ENCODE data around the gene P2RX6.
"Not testable (repeated sequence)": the region's sequence is repeated elsewhere in the genome, so short reads cannot be mapped to it uniquely, and the experiment has no call there.

Gene P2RX6

GRCh38 chr22:21014726-21015465 lies at the start of gene P2RX6:
P2RX6 (plus strand) TSS chr22:21015165; CDS start chr22:21015175, 10 bp downstream.
- no peak for DNase-seq

DNA sequence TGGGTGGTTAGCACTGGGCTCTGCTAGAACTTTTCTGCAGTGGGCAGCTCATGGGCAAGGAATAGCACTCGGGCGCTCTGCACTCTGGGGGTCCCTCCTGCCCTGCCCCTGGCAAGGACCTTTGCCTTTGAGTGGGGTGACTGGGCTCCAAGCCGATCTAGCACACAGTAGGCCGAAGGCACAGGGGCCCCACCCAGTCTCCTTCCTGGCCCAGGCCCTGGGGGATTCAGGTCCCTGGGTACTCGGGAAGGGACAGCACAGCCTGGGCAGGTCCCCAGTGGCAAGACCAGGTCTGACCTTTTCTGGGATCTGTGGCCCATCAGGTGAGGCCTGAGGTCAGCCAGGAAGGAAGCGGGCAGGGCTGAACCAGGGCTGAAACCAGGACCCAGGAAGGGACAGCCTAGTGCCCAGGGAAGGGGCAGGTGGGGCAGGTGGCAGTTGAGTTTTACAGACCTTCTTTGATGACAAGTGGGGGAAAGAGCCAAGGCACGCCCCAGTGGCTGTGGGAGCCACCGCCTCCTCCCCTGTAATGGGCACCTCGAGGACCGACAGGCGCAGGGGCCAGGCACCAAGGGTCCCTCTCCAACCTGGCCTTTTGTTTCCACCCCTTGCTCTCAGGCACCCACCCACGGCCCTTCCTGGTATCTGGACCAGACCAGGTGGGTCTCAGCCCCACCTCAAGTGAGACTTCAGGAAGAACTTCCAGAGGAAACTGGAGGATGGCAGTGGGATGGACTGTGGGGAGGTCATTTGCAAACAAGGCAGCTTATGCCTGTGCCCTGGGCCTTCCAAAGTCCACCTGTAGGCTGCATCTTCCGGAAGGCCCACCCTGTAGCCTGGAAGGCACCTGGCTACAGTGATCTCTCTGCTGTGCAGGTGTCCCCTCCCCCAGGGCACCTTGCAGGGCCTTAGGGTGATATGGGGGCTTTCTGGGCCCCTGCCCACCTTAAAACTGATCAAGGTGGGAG lies 48.8 kb upstream of the P2RX6 start:
- no peak for DNase-seq

- no peak for DNase-seq
Measured at GRCh38 chr22:20966883-20967696, 47.9 kb upstream of the P2RX6 start, which contains the start of gene AIFM3. AIFM3 (plus strand) TSS chr22:20967255; CDS start chr22:20967945, 690 bp downstream.

- no peak for DNase-seq
Measured at GRCh38 chr22:20967697-20968211, 47.2 kb upstream of the P2RX6 start.

DNA sequence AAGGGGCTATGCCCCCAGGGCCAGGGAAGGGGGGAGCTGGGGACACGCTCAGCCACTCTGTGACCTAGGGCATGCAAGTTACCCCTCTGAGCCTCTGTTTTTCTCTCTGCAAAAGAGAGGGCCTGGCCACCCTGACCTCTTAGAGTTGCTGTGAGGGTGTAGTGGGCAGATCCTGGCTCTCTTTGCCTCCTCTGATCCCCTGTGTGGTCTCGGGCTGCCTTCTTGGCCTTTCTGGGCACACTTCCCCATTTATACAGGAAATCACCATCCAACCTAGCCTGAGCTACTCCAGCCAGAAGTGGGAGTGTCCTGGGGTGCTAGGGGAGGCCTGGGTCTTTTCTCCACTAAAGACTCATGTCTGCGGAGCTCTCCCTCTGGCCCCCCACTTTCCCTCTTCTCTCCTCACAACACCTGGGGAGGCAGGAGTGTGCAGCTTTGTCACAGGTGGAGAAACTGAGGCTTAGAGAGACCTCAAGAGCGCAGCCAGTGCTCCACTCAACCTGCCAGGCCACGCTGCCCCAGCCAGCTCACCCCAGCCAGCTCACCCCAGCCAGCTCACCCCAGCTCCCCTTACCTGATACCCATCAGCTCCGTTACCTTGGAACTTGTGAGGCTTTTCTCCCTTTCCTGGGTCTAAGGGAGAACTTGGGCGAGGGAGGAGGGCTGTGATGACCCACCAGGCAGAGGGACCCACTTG lies 46.5 kb upstream of the P2RX6 start:
- no peak for DNase-seq

DNA sequence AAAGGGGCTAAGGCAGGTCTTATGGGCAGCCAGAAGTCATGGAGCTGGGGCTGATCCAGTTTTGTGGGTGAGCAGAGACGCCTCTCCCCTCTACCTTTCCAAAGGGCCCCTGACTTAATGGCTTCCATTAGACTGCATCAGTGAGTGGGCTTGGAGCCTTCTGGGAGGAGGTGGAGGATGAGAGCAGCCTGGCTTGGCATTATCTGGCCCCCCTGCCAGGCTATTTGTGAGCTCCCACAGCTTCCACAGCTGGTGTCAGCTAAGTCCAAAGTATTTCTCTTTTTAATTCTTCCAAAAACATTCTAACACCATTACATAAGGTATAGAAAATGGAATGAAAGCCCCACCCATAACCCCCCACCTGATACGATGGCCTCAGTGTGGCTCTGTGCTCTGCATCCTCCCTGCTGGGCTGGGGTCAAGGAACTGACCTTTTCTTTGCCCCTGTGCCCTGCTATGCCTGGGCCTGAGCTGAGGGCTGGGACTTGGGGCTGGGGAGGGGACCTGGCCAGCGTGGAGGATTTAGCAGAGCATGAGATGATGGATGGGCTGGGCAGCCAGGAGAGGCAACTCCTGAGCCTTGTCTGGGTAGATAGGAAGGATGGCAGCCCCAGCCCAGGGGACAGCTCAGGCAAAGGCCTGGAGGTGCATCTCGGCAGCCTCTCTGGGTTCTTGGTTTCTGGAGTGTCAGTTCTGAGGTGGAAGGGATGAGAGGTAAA lies 43.9 kb upstream of the P2RX6 start:
- no peak for DNase-seq

DNA sequence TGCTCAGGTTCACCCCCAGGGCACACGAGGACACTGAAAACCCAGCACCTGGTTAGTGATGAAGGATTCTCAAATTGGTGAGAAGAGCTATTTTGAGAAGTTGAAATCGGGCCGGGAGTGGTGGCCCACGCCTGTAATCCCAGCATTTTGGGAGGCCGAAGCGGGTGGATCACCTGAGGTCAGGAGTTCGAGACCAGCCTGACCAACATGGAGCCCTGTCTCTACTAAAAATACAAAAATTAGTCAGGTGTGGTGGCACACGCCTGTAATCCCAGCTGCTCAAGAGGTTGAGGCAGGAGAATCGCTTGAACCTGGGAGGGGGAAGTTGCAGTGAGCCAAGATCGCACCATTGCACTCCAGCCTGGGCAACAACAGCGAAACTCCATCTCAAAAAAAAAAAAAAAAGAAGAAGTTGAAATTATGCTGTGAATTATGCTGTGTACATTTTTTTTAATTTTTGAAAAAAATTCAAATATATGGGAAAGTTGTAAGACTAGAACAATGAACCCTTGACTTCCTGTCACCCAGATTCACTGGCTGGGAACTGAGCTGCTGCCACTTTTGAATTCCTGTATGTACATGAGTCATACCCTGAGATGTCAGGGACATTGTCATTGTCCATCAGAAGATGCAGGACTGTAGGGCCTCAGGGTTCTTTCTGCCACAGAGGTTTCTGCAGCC lies 42.8 kb upstream of the P2RX6 start:
- DNase-seq = not testable (repeated sequence)

DNA sequence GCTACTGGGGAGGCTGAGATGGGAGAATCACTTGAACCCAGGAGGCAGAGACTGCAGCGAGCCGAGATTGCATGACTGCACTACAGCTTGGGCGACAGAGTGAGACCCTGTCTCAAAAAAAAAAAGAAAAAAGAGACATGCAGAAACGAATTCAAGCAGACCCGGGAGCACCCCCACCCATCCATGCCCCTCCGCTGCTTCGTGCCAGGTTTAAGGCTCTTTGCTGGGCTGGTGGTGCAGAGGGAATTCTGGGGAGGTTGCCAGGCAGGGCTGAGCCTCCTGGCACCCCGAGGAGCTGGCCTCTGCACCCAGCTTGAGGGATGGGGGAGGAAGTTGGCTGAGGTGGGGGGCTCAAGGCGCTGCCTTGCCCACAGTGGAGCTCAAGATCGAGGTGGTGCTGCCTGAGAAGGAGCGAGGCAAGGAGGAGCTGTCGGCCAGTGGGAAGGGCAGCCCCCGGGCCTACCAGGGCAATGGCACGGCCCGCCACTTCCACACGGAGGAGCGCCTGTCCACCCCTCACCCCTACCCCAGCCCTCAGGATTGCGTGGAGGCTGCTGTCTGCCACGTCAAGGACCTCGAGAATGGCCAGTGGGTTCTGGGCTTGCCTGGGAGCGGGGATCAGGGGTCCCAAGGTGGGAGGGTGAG lies 41.9 kb upstream of the P2RX6 start:
- DNase-seq = no peak

GRCh38 chr22:20973634-20974286 lies 41.2 kb upstream of the P2RX6 start:
- no peak for DNase-seq

DNA sequence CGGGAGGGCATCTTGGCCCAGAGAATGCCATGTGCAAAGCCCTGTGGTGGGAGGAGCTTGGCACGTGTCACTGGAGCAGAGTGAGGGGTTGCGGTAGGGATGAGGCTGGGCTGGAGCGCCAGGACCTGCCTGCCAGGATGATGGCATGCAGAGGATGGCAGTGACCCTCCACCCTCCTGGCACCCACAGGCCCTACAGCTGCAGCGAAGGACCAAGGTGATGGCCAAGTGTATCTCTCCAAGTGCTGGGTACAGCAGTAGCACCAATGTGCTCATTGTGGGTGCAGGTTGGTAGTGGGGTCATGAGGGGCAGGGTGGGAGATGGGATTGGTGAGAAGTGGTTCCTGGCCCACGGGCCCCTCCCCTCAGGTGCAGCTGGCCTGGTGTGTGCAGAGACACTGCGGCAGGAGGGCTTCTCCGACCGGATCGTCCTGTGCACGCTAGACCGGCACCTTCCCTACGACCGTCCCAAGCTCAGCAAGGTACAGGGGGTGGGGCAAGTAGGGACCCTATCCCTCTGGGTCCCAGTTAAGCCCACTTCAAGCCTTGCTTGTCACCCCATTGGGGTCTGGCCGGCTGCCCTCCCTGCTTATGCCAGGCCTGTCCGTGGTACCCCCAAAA lies 40.5 kb upstream of the P2RX6 start:
- DNase-seq = no peak

DNA sequence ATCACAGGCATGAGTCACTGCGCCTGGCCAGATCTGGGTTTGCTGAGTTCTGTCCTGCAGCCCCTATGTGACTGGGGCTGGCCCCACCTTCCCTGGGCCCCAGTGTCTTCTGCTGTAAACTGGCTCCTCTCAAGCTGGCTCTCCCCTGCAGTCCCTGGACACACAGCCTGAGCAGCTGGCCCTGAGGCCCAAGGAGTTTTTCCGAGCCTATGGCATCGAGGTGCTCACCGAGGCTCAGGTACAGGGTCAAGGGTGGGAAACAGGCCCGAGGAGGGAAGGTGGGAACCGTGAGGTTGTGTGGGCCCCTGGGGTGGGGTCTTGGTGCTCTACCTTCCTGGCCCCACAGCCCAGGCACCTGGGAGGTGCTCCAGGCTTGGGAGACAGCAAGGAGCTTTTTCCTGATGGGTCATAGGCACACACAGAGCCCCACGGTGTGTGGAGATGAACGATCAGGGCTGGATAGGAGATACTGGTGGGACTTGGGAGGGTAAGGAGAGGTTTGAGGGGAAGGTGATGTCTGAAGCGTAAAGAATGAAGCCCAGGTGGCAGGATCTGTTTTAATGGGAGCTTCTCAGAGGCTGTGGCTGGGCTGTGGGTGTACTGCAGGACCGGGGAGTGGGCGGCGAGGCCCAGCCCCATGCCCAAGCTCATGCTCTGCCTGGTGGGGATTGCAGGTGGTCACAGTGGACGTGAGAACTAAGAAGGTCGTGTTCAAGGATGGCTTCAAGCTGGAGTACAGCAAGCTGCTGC lies 39.2 kb upstream of the P2RX6 start:
- no peak for DNase-seq

GRCh38 chr22:20976291-20976877 lies 38.6 kb upstream of the P2RX6 start:
- DNase-seq = no peak

DNA sequence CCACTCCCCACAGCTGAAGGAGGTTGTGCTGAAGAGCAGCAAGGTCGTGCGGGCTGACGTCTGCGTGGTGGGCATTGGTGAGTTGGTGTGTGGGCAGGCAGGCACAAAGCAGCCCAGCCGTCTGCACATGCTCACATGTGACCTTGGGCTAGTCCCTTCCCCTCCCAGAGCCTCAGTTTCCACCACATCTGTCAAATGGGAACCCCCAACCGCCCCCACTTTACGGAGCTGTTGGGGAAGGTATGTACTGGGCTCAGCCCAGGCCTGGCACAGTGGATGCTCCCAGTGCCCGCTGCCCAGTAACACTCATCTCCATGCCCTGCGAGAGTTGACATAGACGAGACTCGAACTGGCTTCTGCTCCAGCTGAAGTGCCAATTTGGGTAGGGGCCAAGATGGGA lies 37.9 kb upstream of the P2RX6 start:
- DNase-seq = no peak

- DNase-seq = no peak
Measured at GRCh38 chr22:20977516-20978170, 37.3 kb upstream of the P2RX6 start.

GRCh38 chr22:20978419-20978818 lies 36.5 kb upstream of the P2RX6 start:
- no peak for DNase-seq

- DNase-seq = no peak
Measured at GRCh38 chr22:20979243-20979809, 35.6 kb upstream of the P2RX6 start.

- DNase-seq = no peak
Measured at GRCh38 chr22:20979940-20980453, 35.0 kb upstream of the P2RX6 start.
